ENCODE data around the gene SGMS1. TPM values are rescaled to one million over a fixed set of nuclear protein-coding genes. Genes with fewer than 3 reads are reported as not detected.
A peak's percentile ranks its signal among the peaks of the same experiment; 100 is the strongest.

The SGMS1 gene
- total and polyA plus RNA-seq, 2 donors from 2014 or later = 13.6 to 100 TPM

GRCh38 chr10:50610368-50610767 is 13.4 kb downstream of the SGMS1 start:
- no peak overlapping the region for H3K9ac ChIP-seq (ENCODE audit: low read length in 3 of 3)
- H3K4me1 ChIP-seq (ENCODE audit: control insufficient read depth in 2 of 3, insufficient read depth in 2 of 3, low read depth in 1 of 3, low read length in 3 of 3) = peaks cover 0 to 30% (median 27%) of the 10 kb centered on the region in 3 donors
- FAIRE-seq = no peak
- no peak for TF ChIP-seq CTCF (IDR thresholded peaks at IDR 0.05; ENCODE audit: borderline replicate concordance, extremely low read depth, insufficient read depth)
- H3K27me3 ChIP-seq (ENCODE audit: control insufficient read depth, insufficient read depth, low read length) = no peaks in the 10 kb centered on the region
- DNase-seq = peak in 2 of 5 donors; percentile 43 to 77
- H3K27ac ChIP-seq (ENCODE audit: low read depth in 2 of 2, low read length in 2 of 2) = no peak overlapping the region
- no peaks in the 10 kb centered on the region for H3K9me3 ChIP-seq (ENCODE audit: control insufficient read depth in 2 of 3, insufficient read depth in 1 of 3, low read length in 3 of 3)
- H3K4me3 ChIP-seq (ENCODE audit: low read length in 3 of 3) = no peak overlapping the region
- H3K36me3 ChIP-seq (ENCODE audit: control insufficient read depth in 2 of 3, insufficient read depth in 3 of 3, low read length in 3 of 3) = no peaks in the 10 kb centered on the region
- intact Hi-C loops (cut with DNase I) = no loop called here

- intact Hi-C loops (cut with DNase I) = no loop called here
- TF ChIP-seq CTCF (IDR thresholded peaks at IDR 0.05; ENCODE audit: borderline replicate concordance, extremely low read depth, insufficient read depth) = no peak
- DNase-seq (no peak), FAIRE-seq (no peak)
- no peaks in the 10 kb centered on the region for H3K27me3 ChIP-seq (ENCODE audit: control insufficient read depth, insufficient read depth, low read length)
- no peak overlapping the region for H3K27ac ChIP-seq (ENCODE audit: low read depth in 2 of 2, low read length in 2 of 2)
- H3K4me1 ChIP-seq (ENCODE audit: control insufficient read depth in 2 of 3, insufficient read depth in 2 of 3, low read depth in 1 of 3, low read length in 3 of 3) = peaks cover 0 to 22% (median 20%) of the 10 kb centered on the region in 3 donors
- H3K36me3 ChIP-seq (ENCODE audit: control insufficient read depth in 2 of 3, insufficient read depth in 3 of 3, low read length in 3 of 3) = no peaks in the 10 kb centered on the region
- H3K9ac ChIP-seq (ENCODE audit: low read length in 3 of 3) = no peak overlapping the region
- no peak overlapping the region for H3K4me3 ChIP-seq (ENCODE audit: low read length in 3 of 3)
- no peaks in the 10 kb centered on the region for H3K9me3 ChIP-seq (ENCODE audit: control insufficient read depth in 2 of 3, insufficient read depth in 1 of 3, low read length in 3 of 3)
These were observed 16.3 kb downstream of the SGMS1 start for GRCh38 chr10:50607356-50607925.

- intact Hi-C loops (cut with DNase I) = no loop called here
- no peak overlapping the region for H3K9ac ChIP-seq (ENCODE audit: low read length in 3 of 3)
- H3K27ac ChIP-seq (ENCODE audit: low read depth in 2 of 2, low read length in 2 of 2) = no peak overlapping the region
- H3K36me3 ChIP-seq (ENCODE audit: control insufficient read depth in 2 of 3, insufficient read depth in 3 of 3, low read length in 3 of 3) = no peaks in the 10 kb centered on the region
- no peak for DNase-seq
- peaks cover 0 to 22% (median 10%) of the 10 kb centered on the region in 3 donors for H3K4me1 ChIP-seq (ENCODE audit: control insufficient read depth in 2 of 3, insufficient read depth in 2 of 3, low read depth in 1 of 3, low read length in 3 of 3)
- no peaks in the 10 kb centered on the region for H3K27me3 ChIP-seq (ENCODE audit: control insufficient read depth, insufficient read depth, low read length)
- H3K4me3 ChIP-seq (ENCODE audit: low read length in 3 of 3) = no peak overlapping the region
- no peak for FAIRE-seq
- no peak for TF ChIP-seq CTCF (IDR thresholded peaks at IDR 0.05; ENCODE audit: borderline replicate concordance, extremely low read depth, insufficient read depth)
- H3K9me3 ChIP-seq (ENCODE audit: control insufficient read depth in 2 of 3, insufficient read depth in 1 of 3, low read length in 3 of 3) = no peaks in the 10 kb centered on the region
These were observed 17.8 kb downstream of the SGMS1 start for GRCh38 chr10:50605951-50606270.
